ENCODE measurements around the gene IL17RA. TPM values are rescaled to one million over a fixed set of nuclear protein-coding genes. Genes with fewer than 3 reads are reported as not detected.

IL17RA gene
- total RNA-seq, 1 donor from 2014 or later, result 21.5 TPM

- Histone ChIP-seq H3K4me1 (ENCODE audit: insufficient read depth, low read length) (no peaks in the 10 kb centered on the region), H3K36me3 (ENCODE audit: insufficient read depth, low read length) (no peaks in the 10 kb centered on the region), H3K4me2 (ENCODE audit: low read length) (no peak overlapping the region), H3K9me3 (ENCODE audit: insufficient read depth, low read depth, low read length) (no peaks in the 10 kb centered on the region), H3K9ac (ENCODE audit: low read length) (no peak overlapping the region), H3K27ac (ENCODE audit: low read depth, low read length) (no peak overlapping the region), H4K20me1 (ENCODE audit: insufficient read depth, low read length) (no peaks in the 10 kb centered on the region), H3K79me2 (ENCODE audit: insufficient read depth, low read length) (no peaks in the 10 kb centered on the region), H3K4me3 (ENCODE audit: insufficient read depth, low read depth, low read length) (no peak overlapping the region), H2AFZ (ENCODE audit: low read depth, low read length) (no peak overlapping the region), H3K27me3 (ENCODE audit: insufficient read depth, low read length) (no peaks in the 10 kb centered on the region)
- Mint-ChIP-seq H3K4me3 (ENCODE audit: unreplicated experiment) (no peak overlapping the region), H3K36me3 (ENCODE audit: low read depth, unreplicated experiment) (peaks cover 10% of the 10 kb centered on the region), H3K4me1 (ENCODE audit: low read depth, unreplicated experiment) (no peaks in the 10 kb centered on the region), H3K9me3 (ENCODE audit: unreplicated experiment) (no peaks in the 10 kb centered on the region), H3K27ac (ENCODE audit: unreplicated experiment) (no peak overlapping the region), H3K27me3 (ENCODE audit: low read depth, unreplicated experiment) (no peaks in the 10 kb centered on the region)
- FAIRE-seq (no peak), DNase-seq (ENCODE audit: low read depth) (no peak)
- no peak for TF ChIP-seq CTCF (IDR thresholded peaks at IDR 0.05; ENCODE audit: insufficient read depth, low read depth, low read length)
- TF ChIP-seq EZH2 (IDR thresholded peaks at IDR 0.05; ENCODE audit: insufficient read depth, low read length), result no peak
Measured at GRCh38 chr22:17133137-17133536, 48.3 kb downstream of the IL17RA start.

GRCh38 chr22:17135153-17135760, 50.5 kb downstream of the IL17RA start:
- H3K27me3 ChIP-seq (ENCODE audit: insufficient read depth, low read length), result no peaks in the 10 kb centered on the region
- no peak overlapping the region for H3K27ac Mint-ChIP-seq (ENCODE audit: unreplicated experiment)
- DNase-seq (ENCODE audit: low read depth), result no peak
- H3K36me3 Mint-ChIP-seq (ENCODE audit: low read depth, unreplicated experiment), result peaks cover 10% of the 10 kb centered on the region
- FAIRE-seq, result no peak
- H3K27ac ChIP-seq (ENCODE audit: low read depth, low read length), result no peak overlapping the region
- H3K79me2 ChIP-seq (ENCODE audit: insufficient read depth, low read length), result no peaks in the 10 kb centered on the region
- H3K4me1 ChIP-seq (ENCODE audit: insufficient read depth, low read length), result no peaks in the 10 kb centered on the region
- no peak overlapping the region for H3K4me3 ChIP-seq (ENCODE audit: insufficient read depth, low read depth, low read length)
- H3K9me3 Mint-ChIP-seq (ENCODE audit: unreplicated experiment), result no peaks in the 10 kb centered on the region
- no peak overlapping the region for H3K4me2 ChIP-seq (ENCODE audit: low read length)
- no peaks in the 10 kb centered on the region for H3K27me3 Mint-ChIP-seq (ENCODE audit: low read depth, unreplicated experiment)
- H3K9me3 ChIP-seq (ENCODE audit: insufficient read depth, low read depth, low read length), result no peaks in the 10 kb centered on the region
- H3K4me3 Mint-ChIP-seq (ENCODE audit: unreplicated experiment), result no peak overlapping the region
- H4K20me1 ChIP-seq (ENCODE audit: insufficient read depth, low read length), result no peaks in the 10 kb centered on the region
- no peaks in the 10 kb centered on the region for H3K36me3 ChIP-seq (ENCODE audit: insufficient read depth, low read length)
- H3K4me1 Mint-ChIP-seq (ENCODE audit: low read depth, unreplicated experiment), result no peaks in the 10 kb centered on the region
- no peak overlapping the region for H2AFZ ChIP-seq (ENCODE audit: low read depth, low read length)
- TF ChIP-seq CTCF (IDR thresholded peaks at IDR 0.05; ENCODE audit: insufficient read depth, low read depth, low read length), result no peak
- no peak for TF ChIP-seq EZH2 (IDR thresholded peaks at IDR 0.05; ENCODE audit: insufficient read depth, low read length)
- H3K9ac ChIP-seq (ENCODE audit: low read length), result no peak overlapping the region

GRCh38 chr22:17137170-17137569, 52.4 kb downstream of the IL17RA start:
- H3K79me2 ChIP-seq (ENCODE audit: insufficient read depth, low read length), result no peaks in the 10 kb centered on the region
- no peak for DNase-seq (ENCODE audit: low read depth)
- H3K9me3 ChIP-seq (ENCODE audit: insufficient read depth, low read depth, low read length), result no peaks in the 10 kb centered on the region
- Mint-ChIP-seq H3K9me3 (ENCODE audit: unreplicated experiment) (no peaks in the 10 kb centered on the region), H3K27me3 (ENCODE audit: low read depth, unreplicated experiment) (no peaks in the 10 kb centered on the region), H3K36me3 (ENCODE audit: low read depth, unreplicated experiment) (peaks cover 12% of the 10 kb centered on the region), H3K27ac (ENCODE audit: unreplicated experiment) (no peak overlapping the region), H3K4me1 (ENCODE audit: low read depth, unreplicated experiment) (no peaks in the 10 kb centered on the region), H3K4me3 (ENCODE audit: unreplicated experiment) (no peak overlapping the region)
- no peak overlapping the region for H2AFZ ChIP-seq (ENCODE audit: low read depth, low read length)
- H3K4me2 ChIP-seq (ENCODE audit: low read length), result no peak overlapping the region
- TF ChIP-seq CTCF (IDR thresholded peaks at IDR 0.05; ENCODE audit: insufficient read depth, low read depth, low read length), result no peak
- TF ChIP-seq EZH2 (IDR thresholded peaks at IDR 0.05; ENCODE audit: insufficient read depth, low read length), result no peak
- no peaks in the 10 kb centered on the region for H3K36me3 ChIP-seq (ENCODE audit: insufficient read depth, low read length)
- no peak overlapping the region for H3K27ac ChIP-seq (ENCODE audit: low read depth, low read length)
- FAIRE-seq, result no peak
- H3K4me3 ChIP-seq (ENCODE audit: insufficient read depth, low read depth, low read length), result no peak overlapping the region
- H3K27me3 ChIP-seq (ENCODE audit: insufficient read depth, low read length), result no peaks in the 10 kb centered on the region
- no peaks in the 10 kb centered on the region for H3K4me1 ChIP-seq (ENCODE audit: insufficient read depth, low read length)
- H3K9ac ChIP-seq (ENCODE audit: low read length), result no peak overlapping the region
- H4K20me1 ChIP-seq (ENCODE audit: insufficient read depth, low read length), result no peaks in the 10 kb centered on the region

All from astrocyte (in vitro differentiated cells and primary cell).